Measurements from ENCODE around the gene FIZ1.

The FIZ1 gene

DNA sequence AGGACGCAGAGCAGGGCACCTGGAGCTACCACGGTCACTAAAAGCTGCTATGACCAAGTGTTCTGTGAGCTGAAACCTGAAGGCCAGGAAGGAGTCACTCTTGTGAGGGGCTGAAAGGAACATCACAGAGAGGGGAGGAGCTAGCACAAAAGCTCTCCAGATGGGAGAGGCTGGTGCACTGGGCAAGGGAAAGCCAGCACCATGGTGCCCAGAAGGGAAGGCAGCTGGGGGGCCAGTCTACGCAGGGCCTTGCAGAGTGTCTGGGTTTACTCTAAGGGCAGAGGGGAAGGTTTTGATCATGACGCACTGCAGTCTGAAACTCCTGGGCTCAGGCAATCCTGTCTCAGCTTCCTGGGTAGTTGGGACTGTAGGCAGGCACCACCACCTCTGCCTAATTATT is 37.4 kb upstream of the FIZ1 start:
- DNase-seq (ENCODE audit: low read depth in 2 of 3, low spot score in 2 of 3) = no peak

DNA sequence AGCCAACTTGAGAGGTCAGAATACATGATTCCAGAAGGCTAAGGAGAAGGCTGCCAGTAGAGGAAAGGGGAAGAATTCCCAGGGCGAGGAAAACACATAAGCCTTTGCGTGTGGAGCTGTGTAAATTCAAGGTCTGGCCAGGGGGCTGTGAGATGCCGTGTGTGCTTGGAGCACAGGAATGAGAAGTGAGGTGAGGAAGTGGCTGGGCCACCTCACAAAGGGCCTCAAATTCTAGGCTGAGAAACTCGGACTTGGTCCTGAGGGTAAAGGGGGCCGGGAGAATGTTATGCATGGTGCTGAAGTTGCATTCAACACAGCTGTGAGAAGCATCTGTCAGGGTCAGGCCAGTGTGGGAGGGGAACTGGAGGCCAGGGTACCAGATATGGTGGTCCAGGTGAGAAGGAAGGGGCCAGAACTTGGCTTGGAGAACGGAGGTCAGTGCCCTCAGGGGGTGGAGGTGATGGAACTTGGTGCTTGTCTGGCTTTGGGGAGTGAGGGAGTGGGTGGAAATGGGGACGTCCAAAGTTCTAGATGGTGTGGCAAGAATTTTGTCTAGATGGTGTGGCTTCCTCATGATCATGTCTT is 36.6 kb upstream of the FIZ1 start:
- no peak for DNase-seq (ENCODE audit: low read depth in 2 of 3, low spot score in 2 of 3)

DNA sequence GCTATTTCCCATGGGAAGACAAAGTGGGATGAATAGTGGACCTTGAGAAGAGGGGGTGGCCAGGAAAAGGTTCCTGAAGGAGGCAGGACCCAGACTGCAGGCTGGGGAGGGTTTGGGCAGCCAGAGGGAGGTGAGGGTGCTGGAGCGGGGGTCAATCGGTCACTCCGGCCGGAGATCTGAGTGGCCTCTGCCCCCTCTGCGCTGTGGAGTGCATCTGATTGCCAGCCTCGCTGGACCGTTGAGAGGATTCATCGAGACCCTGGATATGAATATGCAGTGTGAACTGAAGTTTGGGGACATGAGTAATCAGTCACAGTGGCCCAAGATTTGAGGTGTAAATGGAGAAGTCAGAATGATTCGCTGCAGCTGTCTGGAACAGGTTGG is 36.0 kb upstream of the FIZ1 start:
- no peak for DNase-seq (ENCODE audit: low read depth in 2 of 3, low spot score in 2 of 3)

DNA sequence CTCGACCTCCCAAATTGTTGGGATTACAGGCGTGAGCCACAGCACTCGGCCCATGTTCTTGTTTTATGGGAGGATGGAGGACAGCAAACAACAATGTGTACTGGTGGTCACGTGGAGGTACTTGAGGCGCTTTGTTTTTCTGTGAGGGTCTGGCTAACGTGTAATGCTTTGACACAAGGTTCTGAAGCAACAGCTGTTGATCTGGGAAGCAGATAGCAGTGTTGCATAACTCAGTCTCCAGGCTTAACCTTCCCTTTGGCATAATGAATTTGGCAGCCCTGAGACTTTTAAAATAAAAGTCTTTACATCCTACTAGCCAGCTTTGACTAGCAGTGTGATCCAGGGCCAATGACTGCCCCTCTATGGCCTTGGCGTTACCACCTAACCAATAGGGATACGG is 34.5 kb upstream of the FIZ1 start:
- DNase-seq (ENCODE audit: low read depth in 2 of 3, low spot score in 2 of 3) = no peak

DNA sequence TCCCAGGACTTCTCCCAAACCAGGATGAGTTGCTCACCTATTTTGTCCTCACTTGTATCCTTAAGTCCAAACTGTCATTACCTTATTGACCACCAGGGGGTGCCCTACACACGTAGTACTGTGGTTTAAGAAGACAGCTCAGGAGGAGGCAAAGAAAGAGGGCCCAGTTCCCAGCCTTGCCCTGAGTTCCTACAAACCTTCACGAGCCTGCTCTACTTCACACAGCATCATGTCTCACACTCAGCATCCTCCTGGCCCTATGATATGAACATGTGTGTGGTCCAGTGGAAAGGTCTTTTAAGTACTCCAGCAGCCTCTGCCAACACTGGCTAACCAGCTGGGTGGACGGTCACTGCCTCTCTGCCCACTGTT is 33.1 kb upstream of the FIZ1 start:
- peak; percentile 47 to 88 (median 66) for DNase-seq (ENCODE audit: low read depth in 2 of 3, low spot score in 2 of 3)

DNA sequence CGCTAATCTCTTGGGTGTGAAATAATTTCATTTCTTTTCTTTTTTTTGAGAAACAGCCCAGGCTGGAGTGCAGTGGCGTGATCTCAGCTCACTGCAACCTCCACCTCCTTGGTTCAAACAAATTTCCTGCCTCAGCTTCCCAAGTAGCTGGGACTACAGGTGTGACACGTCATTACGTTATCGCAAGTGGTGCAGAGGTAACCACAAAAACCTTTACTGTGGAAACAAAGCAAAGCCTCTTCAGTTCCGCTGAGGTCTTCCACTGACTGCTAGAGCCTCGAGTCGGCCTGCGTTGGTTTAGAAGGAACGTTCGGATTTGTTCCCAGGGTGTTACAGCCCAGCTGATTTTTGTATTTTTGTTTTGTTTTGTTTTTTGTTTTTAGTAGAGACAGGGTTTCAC is 27.0 kb upstream of the FIZ1 start:
- DNase-seq (ENCODE audit: low read depth in 2 of 3, low spot score in 2 of 3) = no peak

DNA sequence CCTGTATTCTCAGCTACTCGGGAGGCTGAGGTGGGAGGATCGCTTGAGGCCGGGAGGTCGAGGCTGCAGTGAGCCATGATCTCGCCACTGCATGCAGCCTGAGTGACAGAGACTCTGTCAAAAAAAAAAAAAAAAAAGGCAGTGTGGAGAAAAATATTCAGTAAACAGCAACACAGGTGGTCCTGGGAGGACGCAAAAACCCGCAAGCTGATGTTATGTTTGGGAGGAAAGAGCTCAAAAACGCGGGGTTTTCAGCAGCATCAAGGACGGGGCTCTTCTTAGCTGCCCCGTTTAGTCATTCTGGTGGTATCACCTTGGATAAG is 25.6 kb upstream of the FIZ1 start:
- DNase-seq (ENCODE audit: low read depth in 2 of 3, low spot score in 2 of 3) = no peak

DNA sequence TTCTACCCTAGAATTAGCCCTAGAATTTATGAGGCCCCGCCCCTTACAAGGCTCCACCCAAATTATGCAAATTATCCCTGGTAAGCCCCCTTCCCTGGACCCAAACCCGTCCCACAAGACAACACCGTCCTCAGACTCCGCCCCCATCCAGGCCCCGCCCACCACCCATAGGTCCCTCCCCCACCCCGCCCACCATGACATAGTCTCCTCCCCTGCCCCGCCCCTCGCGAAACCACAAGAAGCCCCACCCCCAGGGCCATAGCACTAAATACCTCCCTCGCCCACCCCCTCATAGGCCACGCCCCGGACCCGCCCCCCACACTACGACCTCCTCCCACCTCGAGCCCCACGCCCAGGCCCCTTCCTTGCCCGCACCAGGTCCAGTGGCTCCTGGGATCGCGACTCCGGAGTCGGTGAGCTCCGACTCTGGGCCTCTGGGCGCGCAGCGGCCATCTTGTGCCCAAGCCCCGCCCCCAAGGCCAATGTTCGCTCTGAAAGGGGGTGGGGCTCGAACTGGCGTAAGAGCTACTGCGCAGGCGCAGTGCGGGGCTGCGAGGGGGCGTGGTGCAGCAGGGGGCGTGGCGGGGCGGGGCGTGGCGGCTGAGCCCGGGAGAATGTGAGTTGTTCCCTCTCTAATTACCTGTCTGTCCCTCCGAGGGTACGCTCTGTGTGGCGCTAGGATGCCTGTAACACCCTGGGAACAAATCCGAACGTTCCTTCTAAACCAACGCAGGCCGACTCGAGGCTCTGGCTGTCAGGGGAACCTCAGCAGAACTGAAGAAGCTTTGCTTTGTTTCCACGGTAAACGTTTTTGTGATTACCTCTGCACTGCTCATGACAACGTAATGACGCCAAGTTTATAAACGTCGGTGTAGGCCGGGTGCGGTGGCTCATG is 25.0 kb upstream of the FIZ1 start, which contains the start of gene ZNF784:
TSS of gene ZNF784 (minus strand) at position 458 of the 895 bp plus-strand sequence. CDS start at position 453, 5 bp downstream.
- DNase-seq (ENCODE audit: low read depth in 2 of 3, low spot score in 2 of 3) = peak; percentile 80 to 97 (median 96)

DNA sequence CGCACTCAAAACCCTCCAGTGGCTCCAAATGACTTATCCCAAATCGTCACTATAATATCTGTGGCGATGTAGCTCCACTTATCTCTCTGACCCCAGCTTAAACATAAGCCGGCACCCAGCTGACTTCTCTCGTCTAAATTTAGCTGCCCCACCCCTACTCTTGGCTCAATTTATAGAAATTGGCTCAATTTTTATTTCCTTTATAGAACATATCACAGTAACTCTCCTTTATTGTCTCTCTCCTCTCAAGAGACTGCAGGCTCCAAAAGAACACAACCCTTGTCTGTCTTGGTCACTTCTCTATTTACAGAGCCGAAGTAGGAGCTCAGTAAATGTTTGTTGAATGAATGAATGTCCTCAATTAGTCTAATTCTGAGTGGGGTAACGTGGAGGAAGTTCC is 24.2 kb upstream of the FIZ1 start:
- no peak for DNase-seq (ENCODE audit: low read depth in 2 of 3, low spot score in 2 of 3)

DNA sequence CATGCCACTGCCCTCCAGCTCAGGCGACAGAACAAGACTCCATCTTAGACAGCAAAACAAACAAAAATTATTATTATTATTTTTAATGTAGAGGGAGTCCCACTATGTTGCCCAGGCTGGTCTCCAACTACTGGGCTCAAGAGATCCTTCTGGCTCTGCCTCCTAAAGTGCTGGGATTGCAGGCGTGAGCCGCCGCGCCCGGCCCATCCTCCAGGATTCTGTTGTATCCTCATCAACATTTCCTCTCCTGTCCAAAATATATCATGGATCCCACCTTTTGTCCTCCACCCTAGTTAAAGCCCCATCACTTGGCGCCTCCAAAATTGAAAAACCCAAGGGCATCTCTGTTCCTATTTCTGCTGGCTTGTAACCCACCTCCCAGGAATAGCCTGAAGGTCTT is 23.8 kb upstream of the FIZ1 start:
- no peak for DNase-seq (ENCODE audit: low read depth in 2 of 3, low spot score in 2 of 3)

DNA sequence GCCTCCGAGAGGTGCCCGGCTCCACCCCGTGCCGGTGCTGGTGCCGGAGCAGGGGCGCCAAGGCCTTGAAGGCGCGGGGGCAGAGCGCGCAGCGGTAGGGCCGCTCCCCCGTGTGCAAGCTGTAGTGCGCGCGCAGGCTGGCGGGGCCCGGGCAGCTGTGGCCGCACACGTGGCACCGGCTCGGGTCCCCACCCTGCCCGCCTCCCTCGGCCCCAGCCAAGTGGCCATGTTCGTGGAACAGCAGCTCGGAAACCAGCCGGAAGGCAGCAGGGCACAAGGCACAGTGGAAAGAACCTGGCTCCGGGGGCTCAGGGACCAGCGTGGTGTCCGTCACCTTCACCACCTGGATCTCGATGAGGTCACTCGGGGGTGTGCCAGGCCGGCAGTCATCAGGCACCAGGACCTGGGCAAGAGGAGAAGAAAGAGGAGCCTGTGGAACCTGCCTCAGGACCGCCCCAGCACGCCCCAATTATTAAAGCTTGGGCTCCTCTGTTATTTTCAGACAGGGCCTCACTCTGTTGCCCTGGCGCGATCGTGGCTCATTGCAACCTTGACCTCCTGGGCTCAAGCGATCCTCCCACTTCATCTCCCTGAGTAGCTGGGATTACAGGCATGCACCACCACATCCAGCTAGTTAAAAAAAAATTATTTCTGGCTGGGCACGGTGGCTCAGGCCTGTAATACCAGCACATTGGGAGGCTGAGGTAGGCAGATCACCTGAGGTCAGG is 23.1 kb upstream of the FIZ1 start:
- no peak for DNase-seq (ENCODE audit: low read depth in 2 of 3, low spot score in 2 of 3)

DNA sequence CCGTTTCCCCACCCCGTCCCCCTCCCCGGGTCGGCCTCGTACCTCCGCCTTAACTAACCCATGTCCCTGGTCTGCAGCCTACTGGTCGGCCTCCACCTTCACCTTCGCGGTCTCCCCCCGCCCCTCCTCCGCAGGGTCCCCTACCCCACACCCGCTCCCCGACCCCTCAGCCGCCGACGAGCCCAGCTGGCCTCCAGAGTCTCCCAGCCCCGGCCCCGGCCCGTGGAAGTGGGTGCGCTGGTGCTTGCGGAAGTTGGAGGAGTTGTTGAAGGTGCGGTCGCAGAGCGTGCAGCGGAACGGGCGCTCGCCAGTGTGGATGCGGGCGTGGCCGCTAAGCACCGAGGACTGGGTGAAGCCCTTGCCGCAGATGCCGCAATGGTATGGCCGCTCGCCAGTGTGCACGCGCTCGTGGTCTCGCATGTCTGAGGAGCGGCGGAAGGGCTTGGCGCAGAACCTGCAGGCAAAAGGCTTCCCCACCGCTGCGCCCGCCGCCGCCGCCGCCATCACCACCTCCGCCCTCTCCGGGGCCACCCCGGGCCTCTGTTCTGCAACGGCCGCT is 22.4 kb upstream of the FIZ1 start:
- DNase-seq (ENCODE audit: low read depth in 2 of 3, low spot score in 2 of 3) = no peak

DNA sequence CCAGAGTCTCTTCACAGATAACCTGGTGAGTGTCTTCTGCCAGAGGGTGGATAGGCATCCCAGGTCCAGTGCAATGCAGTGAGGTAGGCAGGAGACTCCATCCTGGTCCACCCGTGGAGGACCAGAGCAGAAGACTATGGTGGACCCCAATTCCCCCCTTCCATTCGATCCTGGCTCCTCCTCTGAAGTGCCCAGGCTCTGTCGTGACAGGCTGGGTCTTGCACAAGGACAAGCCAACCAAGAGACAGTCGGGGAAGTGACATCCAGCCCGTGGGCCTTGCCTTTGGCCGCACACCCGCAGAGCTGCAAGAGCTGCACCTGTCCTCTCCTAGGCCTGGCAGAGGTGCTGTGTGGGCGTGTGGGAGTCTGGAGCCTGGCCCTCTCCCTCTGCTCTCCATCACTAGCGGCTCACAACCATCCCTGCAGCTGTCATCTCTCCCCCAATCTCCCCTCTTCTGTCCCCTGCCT is 21.9 kb upstream of the FIZ1 start:
- no peak for DNase-seq (ENCODE audit: low read depth in 2 of 3, low spot score in 2 of 3)

DNA sequence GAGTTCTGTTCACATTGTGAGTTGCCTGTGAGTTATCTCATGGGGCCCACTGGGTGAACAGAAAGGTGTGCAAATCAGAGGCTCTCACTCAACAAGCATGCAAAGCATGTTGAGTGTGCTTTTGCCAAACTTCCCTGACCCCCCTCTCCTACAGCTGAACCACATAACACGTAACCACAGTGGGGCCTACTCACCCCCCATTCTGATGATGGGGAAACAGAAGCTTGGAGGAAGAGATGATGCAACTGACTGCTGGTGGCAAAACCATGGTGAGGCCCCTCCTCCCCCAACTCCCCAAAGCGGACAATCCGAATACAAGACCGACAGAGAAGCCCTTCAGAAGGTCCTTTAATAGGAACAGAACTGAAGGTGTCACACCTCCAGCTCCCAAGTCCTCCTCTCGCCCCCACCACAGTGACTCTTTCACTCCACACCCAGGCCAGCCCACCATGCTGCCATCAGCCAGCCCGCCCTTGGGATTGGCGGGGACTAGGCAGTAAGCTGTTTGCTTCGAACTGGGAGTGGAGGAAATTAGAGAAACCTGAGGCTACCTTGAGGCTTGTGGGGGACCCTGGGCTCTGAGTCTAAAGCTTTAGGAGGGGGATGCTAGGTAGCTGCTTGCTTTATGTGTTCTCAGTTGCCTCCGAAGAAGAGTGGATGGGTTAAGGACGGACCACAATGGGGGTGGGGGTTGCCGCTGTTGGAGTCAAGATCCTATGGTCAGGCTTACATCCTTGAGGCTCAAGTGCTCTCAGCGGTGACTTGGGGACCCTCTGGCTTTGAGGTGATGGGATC is 21.3 kb upstream of the FIZ1 start:
- no peak for DNase-seq (ENCODE audit: low read depth in 2 of 3, low spot score in 2 of 3)

DNA sequence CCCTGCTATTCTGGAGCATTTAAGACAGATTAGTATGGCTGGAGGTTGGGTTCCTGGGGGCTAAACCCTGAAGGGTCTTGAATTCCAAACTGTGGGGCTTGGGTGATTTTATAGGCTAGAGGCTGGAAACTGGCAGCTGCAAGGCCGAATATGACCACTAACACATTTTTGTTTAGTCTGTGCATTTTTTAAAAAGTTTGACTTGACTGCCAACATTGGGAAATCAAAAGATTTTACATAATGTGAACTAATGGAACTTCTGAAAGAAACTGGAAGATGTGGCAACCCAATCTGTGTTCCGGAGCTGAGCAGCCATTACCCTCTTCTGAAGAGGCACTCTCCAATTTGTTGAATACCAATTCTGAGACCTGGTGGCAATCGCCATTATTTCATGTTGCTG is 20.0 kb upstream of the FIZ1 start:
- no peak for DNase-seq (ENCODE audit: low read depth in 2 of 3, low spot score in 2 of 3)

DNA sequence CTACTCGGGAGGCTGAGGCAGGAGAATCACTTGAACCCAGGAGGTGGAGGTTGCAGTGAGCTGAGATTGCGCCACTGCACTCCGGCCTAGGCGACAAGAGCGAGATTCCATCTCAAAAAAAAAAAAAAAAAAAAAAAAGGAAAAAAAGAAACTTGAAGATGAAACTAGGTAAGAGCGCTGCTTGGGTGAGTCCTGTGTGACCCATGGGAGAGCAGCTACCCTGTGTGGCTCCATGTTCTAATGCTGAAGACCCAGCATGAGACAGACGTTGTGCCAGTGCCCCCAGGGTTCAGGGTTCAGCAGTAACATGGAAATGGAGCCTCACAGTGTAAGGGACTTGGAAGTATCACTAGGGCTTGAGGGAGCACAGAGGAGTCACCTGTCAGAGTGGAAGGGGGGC is 19.1 kb upstream of the FIZ1 start:
- DNase-seq (ENCODE audit: low read depth in 2 of 3, low spot score in 2 of 3) = no peak

DNA sequence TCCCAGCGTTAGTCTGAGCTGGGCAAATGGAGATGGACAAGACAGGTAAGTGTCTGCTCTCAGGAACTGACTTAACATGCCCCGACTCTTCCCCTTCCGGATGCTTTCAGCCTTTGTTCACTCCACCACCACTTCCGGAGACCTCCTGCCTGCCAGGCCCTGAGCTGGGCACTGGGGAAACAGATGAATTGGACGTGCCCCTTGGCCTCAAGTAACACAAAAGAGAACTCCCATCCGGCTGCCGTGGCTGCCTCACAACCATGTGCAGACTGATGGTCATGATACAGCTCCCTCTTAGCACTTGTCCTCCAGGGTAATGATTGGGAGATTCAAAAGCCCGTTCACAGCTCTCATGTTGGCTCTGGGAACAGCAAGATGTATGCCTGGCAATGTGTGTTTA is 18.1 kb upstream of the FIZ1 start:
- DNase-seq (ENCODE audit: low read depth in 2 of 3, low spot score in 2 of 3) = no peak

DNA sequence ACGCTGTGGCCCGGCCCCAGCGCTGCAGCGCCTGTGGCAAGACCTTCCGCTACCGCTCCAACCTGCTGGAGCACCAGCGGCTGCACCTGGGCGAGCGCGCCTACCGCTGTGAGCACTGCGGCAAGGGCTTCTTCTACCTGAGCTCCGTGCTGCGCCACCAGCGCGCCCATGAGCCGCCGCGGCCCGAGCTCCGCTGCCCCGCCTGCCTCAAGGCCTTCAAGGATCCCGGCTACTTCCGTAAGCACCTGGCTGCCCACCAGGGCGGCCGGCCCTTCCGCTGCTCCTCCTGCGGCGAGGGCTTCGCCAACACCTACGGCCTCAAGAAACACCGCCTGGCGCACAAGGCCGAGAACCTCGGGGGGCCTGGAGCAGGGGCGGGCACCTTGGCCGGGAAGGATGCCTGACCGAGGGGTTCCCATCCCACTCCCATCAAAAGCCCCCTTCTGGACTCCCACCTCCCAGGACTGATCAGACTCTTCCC is 17.1 kb upstream of the FIZ1 start:
- no peak for DNase-seq (ENCODE audit: low read depth in 2 of 3, low spot score in 2 of 3)

DNA sequence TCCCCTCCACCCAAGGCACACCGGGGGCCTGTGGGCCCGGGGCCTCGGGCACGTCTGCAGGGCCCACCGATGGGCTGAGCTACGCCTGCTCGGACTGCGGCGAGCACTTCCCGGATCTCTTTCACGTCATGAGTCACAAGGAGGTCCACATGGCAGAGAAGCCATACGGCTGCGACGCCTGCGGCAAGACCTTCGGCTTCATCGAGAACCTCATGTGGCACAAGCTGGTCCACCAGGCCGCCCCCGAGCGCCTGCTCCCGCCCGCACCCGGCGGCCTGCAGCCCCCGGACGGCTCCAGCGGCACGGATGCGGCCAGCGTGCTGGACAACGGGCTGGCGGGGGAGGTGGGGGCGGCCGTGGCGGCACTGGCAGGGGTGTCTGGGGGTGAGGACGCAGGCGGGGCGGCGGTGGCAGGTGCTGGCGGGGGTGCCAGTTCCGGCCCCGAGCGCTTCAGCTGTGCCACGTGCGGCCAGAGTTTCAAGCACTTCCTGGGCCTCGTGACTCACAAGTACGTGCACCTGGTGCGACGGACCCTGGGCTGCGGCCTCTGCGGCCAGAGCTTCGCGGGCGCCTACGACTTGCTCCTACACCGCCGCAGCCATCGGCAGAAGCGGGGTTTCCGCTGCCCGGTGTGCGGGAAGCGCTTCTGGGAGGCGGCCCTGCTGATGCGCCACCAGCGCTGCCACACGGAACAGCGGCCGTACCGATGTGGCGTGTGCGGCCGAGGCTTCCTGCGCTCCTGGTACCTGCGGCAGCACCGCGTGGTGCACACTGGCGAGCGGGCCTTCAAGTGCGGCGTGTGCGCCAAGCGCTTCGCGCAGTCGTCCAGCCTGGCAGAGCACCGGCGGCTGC is 16.5 kb upstream of the FIZ1 start:
- no peak for DNase-seq (ENCODE audit: low read depth in 2 of 3, low spot score in 2 of 3)
